Fibroblast of mammary gland (primary cell): ENCODE measurements around the gene CORO7.

Experiments
- DNase-seq: peaks from one replicate; pipeline ENCODE4 v3.0.0-alpha.2; 2010; ENCODE audit warnings: low read depth
- H3K4me3 ChIP-seq: 2 replicates; pipeline ENCODE4 v1.5.1; 2011; ENCODE audit warnings: low read depth, mild to moderate bottlenecking, low read length, moderate library complexity; ENCODE audit not compliant: control insufficient read depth
- CTCF ChIP-seq: conservative IDR thresholded peaks from 2 replicates; pipeline ENCODE4 v1.5.1; 2011; ENCODE audit warnings: low read depth, low read length, inconsistent platforms; ENCODE audit not compliant: control insufficient read depth, insufficient read depth

Gene CORO7

GRCh38 chr16:4340443-4340842 lies 76.0 kb downstream of the CORO7 start:
- no peak for DNase-seq
- no peak overlapping the region for H3K4me3 ChIP-seq
- no peak for TF ChIP-seq CTCF

GRCh38 chr16:4339909-4340308 lies 76.5 kb downstream of the CORO7 start:
- no peak overlapping the region for H3K4me3 ChIP-seq
- DNase-seq: no peak
- TF ChIP-seq CTCF: no peak

GRCh38 chr16:4339455-4339854 lies 76.9 kb downstream of the CORO7 start:
- no peak overlapping the region for H3K4me3 ChIP-seq
- no peak for DNase-seq
- no peak for TF ChIP-seq CTCF

GRCh38 chr16:4338712-4339299 lies 77.6 kb downstream of the CORO7 start:
- no peak for TF ChIP-seq CTCF
- no peak for DNase-seq
- H3K4me3 ChIP-seq: no peak overlapping the region

GRCh38 chr16:4338125-4338582 lies 78.2 kb downstream of the CORO7 start:
- TF ChIP-seq CTCF: no peak
- no peak for DNase-seq
- H3K4me3 ChIP-seq: no peak overlapping the region

- no peak for DNase-seq
- TF ChIP-seq CTCF: no peak
- H3K4me3 ChIP-seq: no peak overlapping the region
Observed at GRCh38 chr16:4337540-4338088, 78.8 kb downstream of the CORO7 start.
